Fibroblast of villous mesenchyme (primary cell): Measurements from ENCODE around the gene DNAJC4. TPM values are rescaled to one million over a fixed set of nuclear protein-coding genes. Genes with fewer than 3 reads are reported as not detected.

Experiments
- DNase-seq: peaks from one replicate; pipeline ENCODE4 v3.0.0-alpha.2; 2010; ENCODE audit warnings: low read depth
- H3K4me3 ChIP-seq: 2 replicates; pipeline ENCODE4 v1.5.1; 2011; ENCODE audit warnings: low read depth, mild to moderate bottlenecking, low read length
- total RNA-seq: library from RNA; depleted of rRNA; stranded (reverse); fragments of >200 nt; gene quantifications from 2 replicates; pipeline ENCODE4 v1.2.3, GENCODE V29; 2012
- TF ChIP-seq, protein P1 (sequence below): IDR thresholded peaks from 2 replicates; pipeline ENCODE4 v1.5.1; 2012; ENCODE audit warnings: low read depth, mild to moderate bottlenecking, low read length; ENCODE audit not compliant: insufficient read depth

The DNAJC4 gene
- total RNA-seq, 1 donor, result 6.5 TPM

DNA sequence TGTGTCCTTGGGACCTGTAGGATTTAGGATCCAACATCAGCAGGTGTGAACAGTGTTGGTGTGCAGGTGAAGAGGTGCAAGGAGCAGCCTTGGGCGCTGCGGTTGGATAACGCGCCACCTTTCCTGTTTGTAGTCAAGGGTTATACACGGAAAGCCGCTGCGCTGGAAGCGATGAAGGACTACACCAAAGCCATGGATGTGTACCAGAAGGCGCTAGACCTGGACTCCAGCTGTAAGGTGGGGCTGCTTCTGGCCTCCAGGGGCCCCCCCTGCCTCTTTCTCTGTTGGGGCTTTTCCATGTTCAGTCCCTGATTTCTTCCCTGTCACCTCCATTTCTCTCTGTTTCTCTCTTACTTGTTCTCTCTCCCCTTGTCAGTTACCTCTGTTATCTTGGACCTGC, 27.4 kb upstream of the DNAJC4 start:
- DNase-seq, result no peak
- no peak overlapping the region for H3K4me3 ChIP-seq
- TF ChIP-seq, protein P1, sequence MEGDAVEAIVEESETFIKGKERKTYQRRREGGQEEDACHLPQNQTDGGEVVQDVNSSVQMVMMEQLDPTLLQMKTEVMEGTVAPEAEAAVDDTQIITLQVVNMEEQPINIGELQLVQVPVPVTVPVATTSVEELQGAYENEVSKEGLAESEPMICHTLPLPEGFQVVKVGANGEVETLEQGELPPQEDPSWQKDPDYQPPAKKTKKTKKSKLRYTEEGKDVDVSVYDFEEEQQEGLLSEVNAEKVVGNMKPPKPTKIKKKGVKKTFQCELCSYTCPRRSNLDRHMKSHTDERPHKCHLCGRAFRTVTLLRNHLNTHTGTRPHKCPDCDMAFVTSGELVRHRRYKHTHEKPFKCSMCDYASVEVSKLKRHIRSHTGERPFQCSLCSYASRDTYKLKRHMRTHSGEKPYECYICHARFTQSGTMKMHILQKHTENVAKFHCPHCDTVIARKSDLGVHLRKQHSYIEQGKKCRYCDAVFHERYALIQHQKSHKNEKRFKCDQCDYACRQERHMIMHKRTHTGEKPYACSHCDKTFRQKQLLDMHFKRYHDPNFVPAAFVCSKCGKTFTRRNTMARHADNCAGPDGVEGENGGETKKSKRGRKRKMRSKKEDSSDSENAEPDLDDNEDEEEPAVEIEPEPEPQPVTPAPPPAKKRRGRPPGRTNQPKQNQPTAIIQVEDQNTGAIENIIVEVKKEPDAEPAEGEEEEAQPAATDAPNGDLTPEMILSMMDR, result no peak

DNA sequence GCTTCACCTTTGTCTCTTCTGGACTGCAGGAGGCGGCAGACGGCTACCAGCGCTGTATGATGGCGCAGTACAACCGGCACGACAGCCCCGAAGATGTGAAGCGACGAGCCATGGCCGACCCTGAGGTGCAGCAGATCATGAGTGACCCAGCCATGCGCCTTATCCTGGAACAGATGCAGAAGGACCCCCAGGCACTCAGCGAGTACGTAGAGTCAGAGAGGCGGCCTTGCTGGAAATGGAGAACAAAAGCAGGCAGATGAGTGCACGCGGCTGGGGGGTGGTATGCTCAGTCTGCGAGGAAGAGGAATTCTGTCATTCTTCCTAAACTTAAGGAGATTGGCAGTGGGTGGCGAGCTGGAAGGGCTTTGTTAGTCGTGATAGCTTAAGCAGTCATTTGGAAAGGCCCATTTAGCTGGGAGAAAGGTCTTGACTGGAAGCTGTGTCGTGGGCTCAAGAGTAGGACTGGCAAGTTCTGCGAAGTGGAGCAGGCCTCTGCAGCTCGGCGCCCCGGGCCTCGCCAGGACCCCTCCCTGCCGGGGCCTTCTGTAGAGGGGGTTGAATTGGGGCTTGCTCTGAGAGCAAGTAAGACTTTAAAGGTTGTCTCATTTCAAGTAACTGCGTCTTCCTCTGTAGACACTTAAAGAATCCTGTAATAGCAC, 26.8 kb upstream of the DNAJC4 start:
- no peak for DNase-seq
- TF ChIP-seq, protein P1, result no peak
- no peak overlapping the region for H3K4me3 ChIP-seq

- no peak overlapping the region for H3K4me3 ChIP-seq
- TF ChIP-seq, protein P1, result no peak
- no peak for DNase-seq
These were observed 26.3 kb upstream of the DNAJC4 start for GRCh38 chr11:64204080-64204440.

DNA sequence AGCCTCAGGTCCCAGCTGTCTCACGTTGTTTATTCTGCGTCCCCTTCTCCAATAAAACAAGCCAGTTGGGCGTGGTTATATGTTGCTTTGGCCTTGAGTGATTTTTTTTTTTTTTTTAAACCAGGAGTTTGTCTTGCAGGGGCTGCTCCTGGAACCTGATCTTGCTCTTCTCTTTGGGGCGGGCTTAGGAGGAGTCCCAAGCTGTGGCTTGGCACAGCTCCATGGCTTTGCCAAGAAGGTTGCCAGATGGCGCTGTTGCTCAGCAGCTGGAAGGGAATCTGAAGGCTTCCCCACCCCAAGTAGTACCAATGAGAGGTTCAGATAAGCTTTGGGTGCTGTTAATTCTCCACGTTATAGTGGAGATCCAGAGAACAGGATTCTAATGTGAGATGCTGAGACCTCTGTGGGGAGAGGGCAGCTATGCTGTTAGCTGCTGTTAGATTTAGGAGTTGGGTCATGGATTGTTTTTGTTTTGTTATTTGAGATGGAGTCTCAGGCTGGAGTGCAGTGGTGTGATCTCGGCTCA, 25.8 kb upstream of the DNAJC4 start:
- TF ChIP-seq, protein P1, result peak; percentile 68
- H3K4me3 ChIP-seq, result no peak overlapping the region
- DNase-seq, result peak; percentile 98

- peak within 1 kb of the TSS; percentile 24 for H3K4me3 ChIP-seq
- TF ChIP-seq, protein P1, result no peak
- no peak for DNase-seq
These were observed 23.7 kb upstream of the DNAJC4 start, which contains the start of gene FERMT3 for GRCh38 chr11:64206457-64207255. TSS of gene FERMT3 (plus strand) at chr11:64206721. CDS start at chr11:64207365, 644 bp downstream.

DNA sequence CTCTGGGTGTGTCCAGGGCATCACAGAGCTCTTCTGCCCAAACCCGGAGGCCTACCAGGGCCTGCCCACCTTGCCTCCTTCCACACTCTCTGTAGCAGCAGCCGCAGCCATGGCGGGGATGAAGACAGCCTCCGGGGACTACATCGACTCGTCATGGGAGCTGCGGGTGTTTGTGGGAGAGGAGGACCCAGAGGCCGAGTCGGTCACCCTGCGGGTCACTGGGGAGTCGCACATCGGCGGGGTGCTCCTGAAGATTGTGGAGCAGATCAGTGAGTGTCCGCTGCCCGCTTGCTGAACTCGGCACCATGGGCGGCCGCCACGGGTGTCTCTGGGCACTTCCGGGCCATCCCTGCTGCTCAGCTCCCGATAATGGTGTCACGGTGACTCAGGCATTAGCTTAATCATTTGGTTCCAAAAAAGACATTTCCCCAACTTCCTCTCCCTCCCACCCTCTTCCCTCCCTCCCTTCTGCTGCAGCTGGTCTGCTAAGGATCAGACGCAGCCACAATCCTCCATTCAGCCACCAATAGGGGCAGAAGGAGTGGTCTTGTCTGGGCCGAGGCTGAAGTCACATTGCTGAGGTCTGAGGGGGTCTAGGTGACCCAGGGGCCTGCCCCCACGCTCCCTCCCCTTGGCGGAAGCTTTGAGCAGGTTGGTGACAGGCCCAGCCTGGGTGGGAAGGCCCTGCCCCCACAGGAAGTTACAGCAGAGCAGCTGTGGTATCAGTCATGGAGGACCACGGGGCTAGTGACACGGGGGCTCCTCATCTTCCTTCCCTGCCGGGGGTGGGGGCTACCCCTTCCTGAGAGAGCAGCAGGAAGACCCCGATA, 22.9 kb upstream of the DNAJC4 start:
- DNase-seq, result peak; percentile 84
- H3K4me3 ChIP-seq, result peak overlapping the region; percentile 24
- TF ChIP-seq, protein P1, result no peak
